DMS153 treated with DMSO at 0.1 percent for 48 hours (cell line): ENCODE measurements around the gene INSL3.
A peak's percentile ranks its signal among the peaks of the same experiment; 100 is the strongest.

Experiments
- DNase-seq: peaks from one replicate; lab custom pipeline; 2025; ENCODE audit not compliant: unreplicated experiment; lab: John Stamatoyannopoulos, UW

INSL3 gene, protein sequence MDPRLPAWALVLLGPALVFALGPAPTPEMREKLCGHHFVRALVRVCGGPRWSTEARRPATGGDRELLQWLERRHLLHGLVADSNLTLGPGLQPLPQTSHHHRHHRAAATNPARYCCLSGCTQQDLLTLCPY

DNA sequence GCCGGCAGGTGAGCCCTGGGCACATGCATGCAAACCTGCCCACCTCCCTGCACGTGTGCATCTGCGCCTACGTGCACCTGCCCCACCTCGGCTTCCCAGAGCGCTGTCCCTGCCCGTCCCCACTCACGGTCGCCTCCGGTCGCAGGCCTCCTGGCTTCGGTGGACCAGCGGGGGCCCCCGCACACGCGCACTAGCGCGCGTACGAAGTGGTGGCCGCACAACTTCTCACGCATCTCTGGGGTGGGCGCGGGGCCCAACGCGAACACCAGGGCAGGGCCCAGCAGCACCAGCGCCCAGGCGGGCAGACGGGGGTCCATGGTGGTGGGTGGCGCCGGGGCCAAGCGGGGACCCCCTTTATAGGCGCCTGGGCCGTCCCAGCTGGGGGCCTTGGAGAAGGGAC, at the start of gene INSL3:
Gene INSL3 (minus strand): TSS at position 330 of the 400 bp plus-strand sequence. CDS start 13 bp downstream, at position 317.
- DNase-seq = no peak

DNA sequence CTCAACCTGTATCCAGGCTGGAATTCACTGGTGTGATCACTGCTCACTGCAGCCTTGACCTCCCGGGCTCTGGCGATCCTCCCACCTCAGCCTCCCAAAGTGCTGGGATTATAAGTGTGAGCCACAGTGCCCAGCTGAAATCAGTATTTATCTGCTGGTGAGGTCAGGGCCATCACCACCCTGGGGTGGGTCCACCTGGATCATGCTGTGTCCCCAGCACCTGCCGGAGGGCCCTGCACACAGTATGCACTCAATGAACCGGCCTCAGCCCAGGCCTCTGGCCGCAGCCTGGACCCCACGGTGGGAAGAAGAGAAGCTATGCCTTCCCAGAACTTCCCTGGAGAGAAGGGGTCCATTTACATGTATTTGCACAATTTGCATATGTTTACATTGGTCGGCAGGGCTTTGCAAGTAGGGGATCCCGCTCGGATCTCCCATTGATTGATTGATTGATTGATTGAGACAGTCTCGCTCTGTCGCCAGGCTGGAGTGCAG, 47.8 kb upstream of the INSL3 start:
- no peak for DNase-seq

DNA sequence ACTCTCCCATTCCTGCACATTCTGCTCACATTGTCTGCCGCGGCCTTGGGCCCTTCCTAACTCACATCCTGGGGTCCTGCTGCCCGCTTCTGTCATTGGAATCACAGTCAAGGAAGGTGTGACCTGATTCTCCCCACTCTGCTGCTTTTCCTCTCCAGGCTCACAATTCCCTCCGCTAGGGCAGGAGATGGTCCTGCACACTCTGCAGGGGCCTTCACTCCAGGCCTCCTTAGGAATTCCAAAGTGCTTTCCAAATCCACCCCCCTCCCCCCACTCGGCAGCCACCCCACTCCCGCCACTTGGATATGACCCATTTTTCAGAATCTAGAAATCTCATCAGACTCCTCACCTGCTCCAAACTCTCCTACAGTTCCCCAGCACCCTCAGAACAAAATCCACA, 47.4 kb upstream of the INSL3 start:
- DNase-seq = no peak

DNA sequence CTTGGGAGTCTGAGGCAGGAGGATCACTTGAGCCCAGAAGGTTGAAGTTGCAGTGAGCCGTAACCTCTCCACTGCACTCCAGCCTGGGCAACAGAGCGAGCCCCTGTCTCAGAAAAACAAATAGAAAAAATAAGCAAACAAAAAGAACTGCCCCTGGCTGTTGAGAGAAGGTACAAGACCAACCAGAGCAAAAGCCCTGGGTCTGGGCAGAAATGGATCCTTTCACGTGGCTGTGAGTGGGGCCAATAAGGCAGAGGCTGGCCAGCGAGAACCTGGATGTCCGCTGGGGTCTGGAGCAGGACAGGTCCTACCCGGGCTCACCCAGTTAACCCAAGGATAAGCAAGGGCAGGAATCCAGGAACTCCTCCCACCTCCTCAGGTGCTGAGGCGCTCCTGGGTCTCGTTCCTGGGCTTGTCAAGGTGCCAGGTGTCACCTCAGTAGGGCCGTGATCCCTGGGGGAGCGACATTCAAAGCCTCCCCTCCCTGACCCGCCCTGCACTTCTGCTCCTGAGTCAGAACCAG, 45.7 kb upstream of the INSL3 start:
- DNase-seq = no peak

DNA sequence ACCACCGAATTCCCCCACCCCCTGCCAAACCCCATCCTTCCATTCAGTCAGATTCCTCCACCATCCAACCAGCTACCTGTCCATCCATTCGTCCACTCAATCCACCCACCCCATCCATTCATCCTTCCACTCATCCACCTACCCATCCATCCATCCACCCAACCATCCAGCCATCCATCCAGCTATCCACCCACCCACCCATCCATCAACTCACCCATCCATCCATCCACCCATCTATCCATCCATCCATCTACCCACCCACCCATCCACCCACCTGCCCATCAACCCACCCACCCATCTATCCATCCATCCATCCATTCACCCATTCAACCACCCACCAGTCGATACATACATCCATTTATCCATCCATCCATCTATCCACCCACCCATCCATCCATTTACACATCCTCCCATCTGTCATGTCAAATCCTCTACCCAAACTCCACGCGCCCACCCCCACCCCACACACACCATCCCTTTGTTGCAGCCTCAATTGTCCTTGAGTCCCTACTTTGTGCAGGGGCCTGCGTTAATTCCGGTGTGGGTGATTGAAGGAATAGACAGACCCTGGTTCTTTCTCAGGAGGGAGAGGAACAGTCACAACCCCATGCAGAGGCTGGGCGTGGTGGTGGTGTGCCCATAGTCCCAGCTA, 45.1 kb upstream of the INSL3 start:
- no peak for DNase-seq

DNA sequence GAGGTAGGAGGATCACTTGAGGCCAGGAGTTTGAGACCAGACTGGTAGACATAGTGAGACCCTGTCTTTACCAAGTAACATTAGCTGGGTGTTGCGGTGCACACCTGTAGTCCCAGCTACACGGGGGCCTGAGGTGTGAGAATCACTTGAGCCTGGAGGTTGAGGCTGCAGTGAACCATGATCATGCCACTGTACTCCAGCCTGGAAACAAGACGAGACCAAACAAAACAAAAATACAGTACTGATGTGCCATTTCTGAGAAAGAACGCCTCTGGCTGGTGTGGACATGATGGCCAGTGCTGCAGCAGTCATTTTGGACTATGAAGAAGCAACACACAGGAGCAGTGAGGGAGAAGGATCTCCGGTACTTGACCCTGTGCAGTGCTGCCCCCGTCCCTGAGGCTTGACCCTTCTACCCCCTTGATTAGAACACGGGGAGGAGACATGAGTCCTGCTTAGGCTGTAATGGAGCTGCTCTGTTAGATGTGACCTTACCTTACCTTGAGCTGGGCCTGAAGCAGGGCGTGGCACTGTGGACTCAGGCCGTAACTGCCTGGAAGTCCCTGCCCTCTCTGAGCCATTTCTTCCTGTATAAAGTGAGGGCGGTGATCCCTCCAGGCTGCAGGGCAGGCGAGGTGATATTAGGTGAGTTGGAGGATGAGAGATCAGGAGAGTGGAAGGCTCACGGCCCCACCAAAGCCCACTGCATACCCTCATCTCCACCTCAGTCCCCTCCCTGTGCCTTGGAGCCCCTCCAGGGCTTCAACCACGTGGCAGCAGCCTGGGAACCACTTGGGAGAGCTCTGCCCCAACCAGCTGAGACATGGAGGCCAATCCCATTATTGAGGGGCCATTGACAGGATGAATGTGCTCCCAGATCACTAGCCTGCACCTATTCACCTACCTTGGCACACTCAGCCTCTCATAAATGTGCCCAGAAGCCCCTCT, 44.3 kb upstream of the INSL3 start:
- no peak for DNase-seq

DNA sequence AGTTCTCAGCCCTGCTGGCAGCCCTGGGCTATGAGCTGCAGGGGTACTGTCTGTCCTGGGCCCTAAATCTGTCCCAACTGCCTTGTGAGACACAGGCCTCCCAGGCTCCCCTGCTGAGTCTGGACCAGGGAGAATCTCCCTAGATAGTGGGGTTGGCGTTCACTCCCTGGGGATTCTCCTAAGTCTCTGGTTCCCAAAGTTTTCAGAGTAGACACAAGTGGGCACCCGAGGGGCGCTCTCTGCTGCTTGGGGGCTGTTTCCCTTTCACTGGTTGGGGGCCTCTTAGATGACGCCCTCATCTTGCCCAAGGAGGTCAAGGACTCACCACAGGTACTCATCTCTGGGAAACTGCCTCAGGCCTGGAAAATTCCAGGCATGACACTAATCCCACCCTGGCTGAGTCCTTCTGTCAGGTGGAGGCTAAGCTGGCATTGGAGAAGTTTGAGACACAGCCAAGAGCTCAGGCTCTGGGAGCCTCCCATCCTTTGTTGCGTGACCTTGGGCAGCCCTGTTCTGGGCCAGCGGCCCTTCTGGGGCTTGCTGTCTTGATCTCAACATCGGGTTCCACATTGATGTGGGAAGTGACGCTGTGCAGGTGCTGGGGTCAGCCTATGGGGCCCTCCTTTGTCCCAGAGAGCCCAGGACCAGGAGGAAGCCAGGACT, 42.3 kb upstream of the INSL3 start:
- DNase-seq = no peak

DNA sequence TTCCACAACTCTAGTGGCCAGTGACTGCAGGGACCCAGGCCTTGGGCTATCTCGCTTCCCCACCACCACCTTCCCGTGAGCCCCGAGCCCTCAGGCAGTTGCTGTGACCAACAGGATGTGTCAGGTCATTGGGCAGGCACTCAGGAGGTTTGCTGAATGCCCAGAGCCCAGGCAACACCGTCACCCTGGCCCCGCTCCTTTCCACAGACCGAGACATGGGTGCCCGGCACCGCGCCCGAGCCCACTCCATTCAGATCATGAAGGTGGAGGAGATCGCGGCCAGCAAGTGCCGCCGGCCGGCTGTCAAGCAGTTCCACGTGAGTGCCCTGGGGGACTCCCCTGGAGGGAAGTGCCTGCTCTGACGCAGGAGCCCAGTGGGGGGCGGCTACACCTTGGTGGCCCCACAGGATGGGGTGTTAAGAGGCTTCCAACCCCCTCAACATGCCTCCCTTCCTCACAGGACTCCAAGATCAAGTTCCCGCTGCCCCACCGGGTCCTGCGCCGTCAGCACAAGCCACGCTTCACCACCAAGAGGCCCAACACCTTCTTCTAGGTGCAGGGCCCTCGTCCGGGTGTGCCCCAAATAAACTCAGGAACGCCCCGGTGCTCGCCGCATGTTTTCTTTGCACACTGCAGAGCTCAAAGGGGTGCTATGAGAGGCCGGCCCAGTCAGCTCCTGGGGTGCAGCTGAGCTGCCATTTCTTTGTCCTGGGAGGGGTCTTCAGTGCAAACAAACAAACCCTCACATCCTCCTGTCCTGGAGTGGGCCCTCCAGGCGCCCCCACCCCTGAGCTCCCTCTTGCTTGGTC, 41.6 kb upstream of the INSL3 start:
- no peak for DNase-seq

DNA sequence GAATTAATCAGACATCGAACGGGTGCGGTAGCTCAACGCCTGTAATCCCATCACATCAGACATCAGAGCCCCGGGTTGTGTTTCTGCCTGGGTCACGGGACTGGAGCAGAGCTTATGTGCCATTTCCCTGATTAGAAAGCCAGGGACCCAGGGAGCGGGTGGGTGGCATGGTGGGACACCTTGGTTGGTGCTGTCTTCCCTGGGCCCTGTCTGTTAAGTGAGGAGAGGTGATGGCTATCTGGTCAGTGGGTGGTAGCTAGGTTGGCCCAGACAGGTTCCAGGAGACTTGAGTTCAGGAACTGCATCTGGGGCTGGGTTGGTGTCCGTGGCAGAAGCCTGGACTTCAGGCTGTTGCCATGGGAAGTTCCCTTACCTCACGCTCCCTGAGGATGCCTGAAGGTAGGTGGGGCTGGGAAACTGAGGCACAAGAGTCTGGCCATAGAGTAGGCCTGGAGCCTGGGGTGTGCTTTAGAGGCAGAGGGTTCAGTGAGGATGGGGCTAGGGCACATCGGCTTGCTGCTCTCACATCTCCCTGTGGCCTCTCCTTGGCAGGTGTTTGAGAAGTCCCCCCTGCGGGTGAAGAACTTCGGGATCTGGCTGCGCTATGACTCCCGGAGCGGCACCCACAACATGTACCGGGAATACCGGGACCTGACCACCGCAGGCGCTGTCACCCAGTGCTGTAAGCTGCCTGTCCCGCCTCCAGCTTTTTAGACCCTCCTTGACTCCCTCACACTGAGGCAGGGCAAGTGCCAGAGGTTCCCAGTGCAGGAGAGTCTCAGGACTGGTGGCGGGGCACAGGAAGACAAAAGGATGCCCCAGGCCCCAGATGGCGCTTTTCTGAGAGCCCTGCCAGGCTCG, 40.5 kb upstream of the INSL3 start:
- DNase-seq = no peak

DNA sequence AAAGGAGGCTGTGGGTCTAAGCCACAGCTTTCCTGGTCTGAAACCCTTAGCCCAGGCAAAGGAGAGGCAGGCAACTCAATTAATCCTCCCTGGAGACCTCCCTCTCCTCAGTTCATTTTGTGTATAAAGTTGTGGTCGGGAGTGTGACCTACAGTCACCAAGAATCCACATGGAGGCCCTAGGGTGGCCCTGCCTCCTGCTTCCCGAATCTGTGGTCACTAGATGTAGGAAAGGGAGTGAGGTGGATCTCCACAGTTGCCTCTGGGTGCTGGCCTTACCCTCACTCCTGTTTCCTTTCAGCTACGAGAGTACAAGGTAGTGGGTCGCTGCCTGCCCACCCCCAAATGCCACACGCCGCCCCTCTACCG, 39.7 kb upstream of the INSL3 start:
- DNase-seq = no peak

DNA sequence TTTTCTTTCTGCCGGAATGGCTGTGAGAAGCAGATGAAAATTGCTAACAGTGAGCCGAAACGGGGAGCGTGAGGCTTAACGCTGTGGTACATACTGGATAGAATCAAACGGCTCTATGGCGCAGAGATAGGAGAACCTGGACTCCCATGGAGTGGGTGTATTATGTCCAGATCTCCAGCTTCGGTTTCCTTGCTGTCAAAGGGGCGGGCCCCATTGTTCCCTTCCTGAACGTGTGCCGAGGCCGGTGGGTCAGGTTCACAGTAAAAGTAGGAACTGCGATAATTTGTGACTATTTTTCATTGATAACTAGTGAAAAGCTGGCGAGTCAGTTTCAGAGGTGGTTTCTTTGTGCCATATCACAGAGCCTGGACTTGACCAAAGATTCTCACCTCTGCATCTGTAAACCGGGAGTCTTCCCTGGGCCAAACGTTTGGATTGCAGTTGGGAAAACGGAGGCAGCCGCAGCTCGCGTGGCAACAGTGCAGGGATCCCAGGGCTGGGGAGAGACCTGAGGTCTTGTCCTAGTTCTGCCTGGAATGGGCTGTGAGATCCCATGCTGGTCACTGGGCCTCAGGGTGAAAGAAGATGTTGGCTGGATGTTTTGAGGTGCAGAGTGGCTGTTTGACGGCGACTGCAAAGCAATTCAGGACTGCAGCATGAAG, 39.1 kb upstream of the INSL3 start:
- DNase-seq = no peak

DNA sequence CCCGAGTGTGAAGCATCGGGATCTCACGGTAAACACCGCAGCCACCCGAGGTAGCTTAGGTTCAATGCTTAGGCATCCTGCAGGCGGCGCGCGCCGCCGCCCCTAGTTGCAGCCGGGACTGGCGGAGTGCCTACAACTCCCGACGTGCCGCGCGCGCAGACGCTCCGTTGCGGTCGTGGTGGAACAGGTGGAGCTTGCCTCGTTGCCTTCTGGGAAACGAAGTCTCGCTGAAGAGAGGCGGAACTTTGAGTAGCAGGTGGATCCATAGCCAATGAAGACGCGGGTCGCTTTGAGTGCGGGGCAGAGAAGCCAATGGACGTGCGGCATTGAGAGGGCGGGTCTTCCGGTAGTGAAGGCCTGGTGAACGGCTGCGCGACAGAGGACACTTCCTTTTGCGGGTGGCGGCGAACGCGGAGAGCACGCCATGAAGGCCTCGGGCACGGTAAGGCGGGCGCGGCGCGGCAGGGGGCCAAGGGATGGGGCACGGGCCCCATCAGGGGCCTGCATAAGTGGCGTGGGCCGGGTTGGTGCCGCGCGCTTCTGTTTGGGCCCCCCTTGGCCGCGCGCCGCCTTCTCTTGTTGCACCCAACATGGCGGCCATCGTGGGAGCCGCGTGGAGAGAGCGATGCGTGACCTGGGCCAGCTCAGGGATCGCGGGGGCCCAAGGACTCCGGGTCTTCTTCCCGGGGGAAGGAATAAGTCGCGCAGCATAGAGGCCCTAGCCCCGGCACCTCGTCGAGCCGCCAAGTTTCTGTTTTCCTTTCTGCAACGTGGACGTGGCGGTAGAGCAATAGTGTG, 38.4 kb upstream of the INSL3 start, which contains the start of gene RPL18A:
Gene RPL18A (plus strand): TSS at position 378 of the 798 bp plus-strand sequence. CDS start 47 bp downstream, at position 425.
- peak; percentile 97 for DNase-seq

DNA sequence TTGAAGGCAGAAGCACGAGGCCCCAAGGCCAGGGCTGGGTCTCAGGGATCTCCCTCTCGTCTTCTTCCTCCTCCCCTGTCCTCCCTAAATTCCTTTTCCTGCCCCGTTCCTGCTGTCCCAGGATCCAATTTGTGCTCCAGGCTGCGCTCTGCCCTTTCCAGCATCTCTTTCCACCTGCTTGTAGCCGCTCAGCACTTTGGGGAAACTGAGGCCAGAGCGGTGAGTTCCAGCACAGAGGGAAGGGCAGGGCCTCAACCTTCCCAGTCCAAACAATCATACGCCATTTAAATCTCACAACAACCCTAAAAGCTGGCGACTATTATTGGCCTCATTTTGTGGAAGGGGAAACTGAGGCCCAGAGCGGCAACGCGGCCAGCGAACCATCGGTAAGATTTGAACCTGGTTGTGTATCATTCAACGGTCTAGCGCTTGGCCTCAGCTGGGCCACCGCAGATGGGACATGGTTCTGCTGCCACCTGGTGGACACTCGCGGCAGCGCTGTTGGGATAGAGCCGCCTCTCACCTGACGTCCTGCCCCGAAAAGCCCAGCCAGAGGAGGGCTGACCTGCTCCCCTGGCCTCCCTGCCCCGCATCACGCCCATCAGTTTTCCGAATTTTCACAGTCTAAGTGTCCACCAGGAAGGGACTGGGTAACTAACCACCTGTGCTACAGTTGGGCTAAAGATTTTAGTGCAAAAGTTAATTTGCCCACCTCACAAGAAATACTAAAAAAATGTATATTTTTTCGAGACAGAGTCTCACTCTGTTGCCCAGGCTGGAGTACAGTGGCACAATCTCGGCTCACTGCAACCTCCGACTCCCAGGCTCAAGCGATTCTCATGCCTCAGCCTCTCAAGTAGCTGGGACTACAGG, 34.2 kb upstream of the INSL3 start:
- DNase-seq = peak; percentile 66

DNA sequence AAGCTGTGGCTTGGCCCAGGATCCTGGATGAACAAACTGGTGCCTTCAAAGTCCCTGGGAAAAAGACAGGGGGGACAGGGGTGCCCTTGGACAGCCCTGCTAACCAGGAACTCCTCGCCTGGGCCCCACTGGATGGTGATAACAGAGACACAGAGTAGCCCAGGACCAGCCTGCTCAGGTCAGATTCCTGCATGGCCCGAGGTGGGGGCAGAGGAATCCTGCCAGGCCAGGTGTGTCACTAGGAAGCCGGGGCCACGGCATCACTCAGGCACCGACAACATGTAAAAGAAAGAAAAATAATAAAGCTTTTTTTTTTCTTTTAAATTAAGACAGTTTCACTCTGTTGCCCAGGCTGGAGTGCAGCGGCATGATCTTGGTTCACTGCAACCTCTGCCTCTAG, 32.7 kb upstream of the INSL3 start:
- DNase-seq = no peak

DNA sequence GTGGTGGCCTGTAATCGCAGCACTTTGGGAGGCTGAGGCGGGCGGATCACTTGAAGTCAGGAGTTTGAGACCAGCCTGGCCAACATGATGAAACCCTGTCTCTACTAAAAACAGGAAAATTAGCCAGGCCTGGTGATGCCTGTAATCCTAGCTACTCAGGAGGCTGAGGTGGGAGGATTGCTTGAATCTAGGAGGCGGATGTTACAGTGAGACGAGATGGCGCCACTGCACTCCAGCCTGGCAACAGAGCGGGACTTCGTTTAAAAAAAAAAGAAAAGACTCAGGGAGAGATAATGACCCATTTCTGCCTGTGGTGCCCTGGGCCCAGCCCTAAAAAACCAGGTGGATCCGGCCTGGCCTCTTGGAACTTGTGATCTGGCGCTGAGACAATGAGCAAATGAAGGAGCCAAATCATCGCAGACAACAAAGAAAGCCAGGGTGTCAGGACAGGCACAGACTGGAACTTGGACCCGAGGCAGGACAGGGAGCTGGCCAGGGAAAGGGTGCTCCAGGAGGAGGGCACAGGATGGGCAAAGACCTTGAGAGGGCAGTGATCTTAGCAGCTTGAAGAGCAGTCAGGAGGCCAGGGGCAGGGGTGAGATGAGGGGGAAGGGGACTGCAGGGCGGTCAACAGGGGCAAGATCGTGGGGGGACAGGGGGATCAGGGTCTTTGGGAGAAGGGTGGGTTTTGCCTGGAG, 27.4 kb upstream of the INSL3 start:
- no peak for DNase-seq
